Stimulated activated naive CD4-positive, alpha-beta T cell (primary cell): ENCODE data around the gene ALDH1L1.

Source experiments
- DNase-seq, 6 experiments: peaks; one replicate each; lab custom pipeline; 2025; lab: John Stamatoyannopoulos, UW

ALDH1L1 gene

DNA sequence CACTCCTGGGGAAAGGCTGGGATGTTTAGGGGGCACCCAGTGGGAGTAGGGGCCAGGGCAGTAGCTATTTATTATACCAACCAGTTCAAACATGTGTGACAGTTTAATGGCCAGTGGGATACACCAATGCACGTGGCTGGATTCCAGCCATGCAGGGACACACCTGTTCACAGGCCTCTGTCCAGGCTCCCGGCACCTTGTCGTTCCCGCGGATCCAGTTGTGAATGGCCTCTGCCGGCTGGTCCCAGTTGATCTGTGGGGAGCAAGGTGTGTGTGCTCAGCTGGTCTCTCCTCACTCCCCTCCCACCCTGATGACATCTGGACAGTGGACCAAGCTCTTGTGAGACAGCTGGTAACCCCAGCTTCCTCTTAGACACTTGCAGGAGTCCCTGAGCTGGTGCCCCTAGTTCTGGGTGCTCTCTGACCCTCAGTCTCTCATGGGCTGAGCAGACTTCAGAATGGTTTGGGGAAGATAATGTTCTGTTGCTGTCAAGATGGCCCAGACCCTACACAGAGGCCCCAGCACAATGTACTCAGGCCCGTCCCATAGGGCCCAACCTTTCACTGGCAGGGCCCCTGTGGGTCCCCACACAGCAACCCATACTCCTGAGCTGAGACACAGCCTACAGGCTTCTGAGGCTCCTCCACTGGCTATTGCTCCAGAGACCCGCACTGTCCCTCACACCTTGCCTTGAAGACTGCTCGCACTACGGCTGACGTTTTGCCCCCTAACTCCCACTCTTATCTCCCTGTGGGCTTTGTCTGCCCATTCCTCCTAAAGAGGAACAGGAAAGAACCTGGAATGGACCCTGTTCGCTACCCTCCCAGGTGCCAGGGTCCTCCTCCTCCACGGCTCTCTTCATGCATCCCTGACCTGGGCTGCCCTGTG lies 25.8 kb downstream of the ALDH1L1 start:
- DNase-seq, result no peak

DNA sequence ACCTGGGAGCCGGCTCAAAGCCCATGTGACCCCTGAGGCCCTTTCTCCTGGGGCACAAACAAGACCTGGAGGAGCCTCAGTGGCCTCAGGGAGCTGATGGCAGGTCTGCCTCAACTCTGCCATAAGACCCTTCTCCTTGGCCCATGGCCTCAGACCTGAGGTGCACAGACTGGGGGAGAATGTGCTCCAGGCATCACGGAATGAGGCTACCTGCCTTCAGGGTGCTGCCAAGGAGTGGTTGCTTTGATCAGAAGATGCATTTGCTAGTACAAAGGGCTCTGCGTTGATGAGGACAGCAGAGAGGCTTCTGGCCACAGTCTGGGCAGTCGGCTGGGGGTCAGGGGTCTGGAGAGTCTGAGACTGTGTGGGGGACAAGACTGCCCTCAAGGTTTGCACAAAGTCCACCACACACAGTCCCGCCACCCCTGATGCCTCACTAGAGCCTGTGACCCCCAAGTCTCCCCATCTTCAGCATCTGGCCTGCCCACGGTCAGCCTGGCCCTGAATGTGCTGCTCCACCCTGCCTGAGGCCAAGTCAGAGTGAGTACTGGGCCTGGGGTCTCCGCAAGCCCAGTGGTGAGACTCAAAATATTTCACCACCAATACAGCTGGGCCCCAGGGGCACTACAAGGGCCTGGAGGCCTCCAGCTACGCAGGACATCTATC lies 26.6 kb downstream of the ALDH1L1 start:
- DNase-seq, result no peak

- no peak for DNase-seq
Measured at GRCh38 chr3:126152901-126153694, 27.3 kb downstream of the ALDH1L1 start.

DNA sequence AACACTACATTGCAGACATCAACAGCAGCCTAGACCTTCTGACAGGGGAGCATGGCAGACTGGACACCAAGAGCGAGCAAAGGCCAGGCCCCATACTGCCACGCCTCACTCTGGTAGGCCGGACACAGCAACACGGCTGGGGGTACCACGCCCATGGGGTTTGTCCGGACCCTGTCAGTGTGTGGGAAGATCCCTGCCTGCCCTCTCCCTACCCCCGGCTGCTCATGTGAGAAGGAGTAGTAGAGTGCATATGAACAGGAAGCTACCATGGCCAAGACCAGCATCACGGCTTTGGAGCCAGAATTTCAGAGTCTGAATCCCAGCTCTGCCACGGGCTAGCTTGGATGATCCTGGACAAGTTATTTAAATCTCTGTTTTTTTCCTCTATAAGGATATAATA lies 27.9 kb downstream of the ALDH1L1 start:
- no peak for DNase-seq

- no peak for DNase-seq
Measured at GRCh38 chr3:126151562-126152302, 28.7 kb downstream of the ALDH1L1 start.

GRCh38 chr3:126149960-126150515 lies 30.3 kb downstream of the ALDH1L1 start:
- no peak for DNase-seq

GRCh38 chr3:126149256-126149902 lies 31.0 kb downstream of the ALDH1L1 start:
- no peak for DNase-seq

DNA sequence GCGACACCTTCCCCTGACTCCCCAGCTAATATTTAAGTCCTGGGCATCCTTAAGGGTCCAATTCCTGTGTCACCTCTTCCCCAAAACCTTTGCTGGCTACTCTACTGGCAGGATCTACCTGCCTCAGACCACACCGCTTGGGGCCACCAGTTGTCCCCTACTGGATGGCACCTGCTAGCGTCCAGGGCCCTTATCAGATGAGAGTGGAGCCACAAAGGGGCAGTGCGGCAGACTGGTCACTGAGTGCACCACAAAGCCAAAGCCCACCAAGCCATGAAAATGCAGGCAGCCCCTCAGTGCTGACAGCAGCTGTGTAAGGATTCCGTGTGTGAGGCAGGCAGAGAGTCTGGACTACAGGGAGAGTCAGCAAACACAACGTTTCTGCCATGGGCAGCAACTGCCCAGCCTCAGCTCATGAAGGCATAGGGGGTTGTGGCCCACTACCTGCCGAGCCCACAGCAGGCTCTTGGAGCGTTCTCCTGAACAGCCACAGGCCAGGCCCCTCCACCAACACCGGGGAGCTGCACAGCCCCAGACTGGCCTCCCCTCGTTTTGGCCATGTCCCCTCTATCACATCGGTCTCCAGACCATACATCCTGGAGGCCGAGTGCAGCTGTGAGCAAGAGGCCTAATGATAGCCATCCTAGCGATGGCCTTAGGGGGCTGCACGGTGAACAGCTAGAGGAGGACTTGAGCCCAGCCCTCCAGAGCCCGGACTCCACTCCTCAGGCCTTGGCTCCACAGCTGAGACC lies 32.3 kb downstream of the ALDH1L1 start:
- DNase-seq, result no peak

- no peak for DNase-seq
Measured at GRCh38 chr3:126147147-126147931, 33.0 kb downstream of the ALDH1L1 start.

DNA sequence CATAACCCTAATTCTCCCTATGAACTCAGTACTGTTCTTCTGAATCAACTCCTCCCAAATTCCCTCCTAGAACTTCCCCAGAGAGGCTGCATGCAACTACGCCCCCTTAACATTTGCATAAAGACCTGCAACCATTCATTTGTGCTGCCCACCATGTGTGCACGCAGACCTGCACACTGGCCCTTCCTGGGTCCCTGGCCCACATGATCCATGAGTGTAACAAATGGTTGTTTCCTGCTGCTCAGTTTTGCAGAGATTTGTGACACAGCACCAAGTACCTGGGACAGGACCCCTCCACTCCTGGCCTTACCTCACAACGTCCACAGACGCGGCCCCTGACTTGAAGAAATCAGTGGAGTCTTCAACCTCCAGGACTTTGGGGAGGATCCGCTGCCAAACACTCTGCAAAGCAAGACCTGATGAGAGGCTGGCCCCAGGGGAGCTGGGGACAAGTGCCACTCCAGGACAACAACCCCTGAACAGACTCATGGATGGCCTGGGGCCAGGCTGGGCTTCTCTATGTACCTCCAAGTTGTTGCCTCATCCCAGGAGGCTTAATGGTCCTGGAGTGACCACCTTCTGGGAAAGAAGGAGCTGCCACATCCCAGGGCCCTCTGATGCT lies 33.8 kb downstream of the ALDH1L1 start:
- no peak for DNase-seq

DNA sequence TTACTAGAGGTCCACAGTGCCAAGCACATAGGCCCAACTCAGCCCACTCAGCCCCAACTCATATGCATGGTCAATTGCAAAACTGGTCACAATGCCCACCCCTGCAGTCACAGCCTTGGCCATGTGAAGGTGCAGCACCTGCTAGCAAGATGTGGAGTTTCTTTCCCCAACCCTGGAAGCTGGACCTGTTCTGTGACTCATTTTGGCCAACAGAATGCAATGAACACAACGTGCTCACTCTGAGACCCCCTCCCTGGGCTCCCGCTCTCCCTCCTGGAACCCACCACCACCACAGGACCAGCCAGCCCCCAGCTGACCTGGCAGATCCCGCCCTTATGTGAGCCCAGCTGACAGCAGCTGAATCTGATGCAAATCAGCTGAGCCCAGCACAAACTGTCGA lies 34.4 kb downstream of the ALDH1L1 start:
- DNase-seq, result no peak

DNA sequence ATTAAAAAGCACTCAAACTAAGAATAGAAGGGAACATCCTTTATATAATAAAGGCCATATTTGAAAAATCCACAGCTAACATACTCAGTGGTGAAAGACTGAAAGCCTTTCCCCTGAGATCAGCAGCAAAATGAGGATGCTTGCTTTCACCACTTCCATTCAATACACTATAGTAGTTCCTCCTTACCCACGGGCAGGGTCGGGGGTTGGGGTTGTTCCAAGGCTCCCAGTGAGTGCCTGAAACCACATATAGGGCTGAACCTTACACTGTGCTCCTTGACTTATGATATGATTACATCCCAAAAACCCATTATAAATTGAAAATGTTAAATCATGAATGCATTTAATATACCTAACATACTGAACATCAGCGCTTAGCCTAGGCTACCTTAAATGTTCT lies 37.7 kb downstream of the ALDH1L1 start:
- no peak for DNase-seq

- DNase-seq, result no peak
Measured at GRCh38 chr3:126137490-126138130, 42.8 kb downstream of the ALDH1L1 start.

- DNase-seq, result no peak
Measured at GRCh38 chr3:126136428-126137220, 43.8 kb downstream of the ALDH1L1 start.

GRCh38 chr3:126135406-126136076 lies 44.8 kb downstream of the ALDH1L1 start:
- DNase-seq, result no peak

DNA sequence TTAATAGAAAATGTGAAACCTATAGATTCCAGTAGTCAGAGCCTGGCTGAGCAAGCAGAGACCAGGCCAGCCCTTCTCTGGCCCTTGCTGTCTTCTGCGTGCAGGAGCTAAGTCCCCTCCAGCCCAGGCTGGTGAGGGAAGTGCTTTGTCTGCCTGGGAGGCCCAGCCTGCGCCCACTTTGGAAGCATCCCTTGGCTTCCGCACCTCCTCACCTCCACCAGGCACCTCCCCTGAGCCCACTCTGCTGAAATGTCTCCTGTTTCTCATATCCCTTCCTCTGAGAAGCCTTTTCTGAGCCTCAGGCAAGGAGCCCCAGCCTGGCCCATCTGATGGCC lies 45.3 kb downstream of the ALDH1L1 start:
- no peak for DNase-seq
